Stimulated activated CD8-positive, alpha-beta memory T cell treated with anti-CD3 and anti-CD28 coated beads, Interleukin-15, amount 100 ng/mL, for 4 hours (primary cell): ENCODE measurements around the gene PIK3CB.
A peak's percentile ranks its signal among the peaks of the same experiment; 100 is the strongest.

ENCODE experiments used
- DNase-seq, 2 donors: peaks; one replicate each; pipeline ENCODE4 v3.0.0-alpha.2; 2020; ENCODE audit warnings: low read depth in 2 of 2

PIK3CB gene

DNA sequence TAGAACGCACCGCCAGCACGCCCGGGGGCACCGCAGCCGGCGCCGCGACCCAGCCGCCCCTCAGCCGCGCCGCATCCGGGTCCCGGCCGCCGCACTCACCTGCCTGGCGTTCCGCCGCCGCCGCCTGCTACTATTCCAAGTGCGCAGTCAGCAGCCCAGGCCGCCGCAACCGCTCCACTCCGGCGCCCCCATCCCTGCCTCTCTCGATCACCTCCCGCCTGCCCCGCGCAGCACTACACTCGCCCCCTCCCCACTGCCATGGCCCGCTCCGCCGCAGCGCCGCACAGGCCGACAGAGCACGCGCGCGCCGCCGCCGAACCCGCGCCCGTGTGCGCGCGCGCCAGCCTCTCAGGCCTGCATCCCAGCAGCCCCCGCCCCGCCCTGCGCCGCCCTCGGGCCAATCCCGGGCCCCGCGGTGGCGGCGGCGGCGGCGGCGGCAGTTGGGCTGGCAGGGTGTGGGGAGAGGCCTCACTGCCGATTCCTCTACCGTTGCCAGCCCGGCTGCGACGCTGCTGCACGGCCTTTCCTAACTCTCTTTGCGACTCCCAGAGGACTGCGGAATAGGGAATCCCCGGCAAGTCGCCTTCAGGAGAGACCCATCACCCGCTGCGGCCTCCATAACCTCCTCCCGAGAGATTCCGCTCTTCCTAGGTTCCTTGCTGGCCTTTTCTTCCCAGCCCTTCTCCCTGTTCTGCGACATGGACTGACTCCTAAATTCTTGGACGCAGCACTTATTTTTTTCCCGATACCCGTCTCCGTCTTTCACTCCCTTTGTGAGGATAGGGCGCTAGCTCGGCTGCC lies at the start of gene PIK3CB:
Gene PIK3CB (minus strand): TSS at position 333 of the 801 bp plus-strand sequence. CDS start 75,585 bp downstream, outside the sequence.
- DNase-seq, result peak; percentile 70

DNA sequence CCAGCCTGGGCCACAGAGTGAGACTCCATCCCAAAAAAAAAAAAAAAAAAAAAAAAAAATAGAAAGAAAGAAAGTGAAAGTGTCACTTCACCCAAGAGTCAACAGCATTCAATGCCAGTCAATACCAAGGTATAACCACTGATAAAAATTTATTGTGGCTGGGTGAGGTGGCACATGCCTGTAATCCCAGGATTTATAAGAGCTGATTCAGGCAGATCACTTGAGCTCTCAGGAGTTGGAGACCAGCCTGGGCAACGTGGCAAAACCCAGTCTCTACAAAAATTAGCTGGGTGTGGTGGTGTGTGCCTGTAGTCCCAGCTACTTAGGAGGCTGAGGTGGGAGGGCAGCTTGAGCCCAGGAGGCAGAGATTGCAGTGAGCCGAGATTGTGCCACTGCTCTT lies 46.5 kb upstream of the PIK3CB start:
- DNase-seq, result no peak

DNA sequence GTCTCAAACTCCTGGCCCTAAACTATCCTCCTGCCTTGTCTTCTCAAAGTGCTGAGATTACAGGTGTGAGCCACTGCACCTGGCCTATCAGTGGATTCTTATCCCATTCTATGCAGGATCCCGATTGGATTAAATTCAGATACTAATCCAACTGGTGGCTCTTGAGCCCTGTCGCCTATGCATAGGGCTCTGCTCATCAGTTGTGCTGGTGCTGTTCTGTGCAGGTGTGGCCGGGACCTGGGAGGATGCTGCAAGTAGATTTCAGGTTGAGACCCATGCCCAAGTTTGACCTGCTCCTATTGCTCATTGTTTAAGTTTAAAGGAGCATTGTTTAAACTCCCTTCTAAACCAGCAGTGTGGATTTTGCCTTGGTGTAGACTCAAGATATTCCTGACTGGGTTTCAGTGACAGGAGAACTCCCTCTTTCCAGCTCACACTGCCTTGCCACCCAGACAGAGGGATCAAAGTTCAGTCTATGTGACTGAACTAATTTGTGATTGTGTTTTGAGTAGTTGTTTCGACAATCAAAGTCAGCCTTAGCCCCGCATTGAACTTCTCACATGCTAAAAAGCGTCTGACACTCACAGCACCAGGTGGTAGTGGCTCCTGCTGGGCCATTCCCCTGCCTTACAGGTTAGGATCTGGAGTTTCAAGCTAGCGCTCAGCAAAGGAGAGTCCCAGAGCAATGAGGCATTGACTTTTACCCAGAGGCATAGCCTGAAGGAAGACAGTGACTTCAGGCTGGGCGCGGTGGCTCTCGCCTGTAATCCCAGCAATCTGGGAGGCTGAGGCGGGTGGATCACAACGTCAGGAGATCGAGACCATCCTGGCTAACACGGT lies 45.0 kb upstream of the PIK3CB start:
- DNase-seq, result no peak

DNA sequence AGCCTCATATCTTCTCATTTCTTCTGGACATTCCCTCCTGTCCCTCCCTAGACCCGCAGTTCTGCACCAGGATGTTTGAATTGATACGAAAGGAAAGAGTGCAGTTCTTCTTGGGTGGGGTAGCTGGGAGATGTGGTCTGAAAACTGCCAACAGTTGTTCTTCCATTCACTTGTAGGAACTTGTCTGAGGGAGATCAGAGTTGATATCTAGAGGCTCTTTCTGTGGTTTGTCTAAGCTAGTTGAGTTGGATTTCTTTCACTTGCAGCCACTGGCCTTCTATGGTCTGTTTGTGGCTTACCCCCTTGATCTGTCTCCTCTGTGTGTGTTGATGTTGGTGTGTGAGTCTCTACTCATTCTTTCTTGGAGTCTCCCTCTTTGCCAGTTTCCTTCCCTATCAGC lies 42.5 kb upstream of the PIK3CB start:
- DNase-seq, result no peak

DNA sequence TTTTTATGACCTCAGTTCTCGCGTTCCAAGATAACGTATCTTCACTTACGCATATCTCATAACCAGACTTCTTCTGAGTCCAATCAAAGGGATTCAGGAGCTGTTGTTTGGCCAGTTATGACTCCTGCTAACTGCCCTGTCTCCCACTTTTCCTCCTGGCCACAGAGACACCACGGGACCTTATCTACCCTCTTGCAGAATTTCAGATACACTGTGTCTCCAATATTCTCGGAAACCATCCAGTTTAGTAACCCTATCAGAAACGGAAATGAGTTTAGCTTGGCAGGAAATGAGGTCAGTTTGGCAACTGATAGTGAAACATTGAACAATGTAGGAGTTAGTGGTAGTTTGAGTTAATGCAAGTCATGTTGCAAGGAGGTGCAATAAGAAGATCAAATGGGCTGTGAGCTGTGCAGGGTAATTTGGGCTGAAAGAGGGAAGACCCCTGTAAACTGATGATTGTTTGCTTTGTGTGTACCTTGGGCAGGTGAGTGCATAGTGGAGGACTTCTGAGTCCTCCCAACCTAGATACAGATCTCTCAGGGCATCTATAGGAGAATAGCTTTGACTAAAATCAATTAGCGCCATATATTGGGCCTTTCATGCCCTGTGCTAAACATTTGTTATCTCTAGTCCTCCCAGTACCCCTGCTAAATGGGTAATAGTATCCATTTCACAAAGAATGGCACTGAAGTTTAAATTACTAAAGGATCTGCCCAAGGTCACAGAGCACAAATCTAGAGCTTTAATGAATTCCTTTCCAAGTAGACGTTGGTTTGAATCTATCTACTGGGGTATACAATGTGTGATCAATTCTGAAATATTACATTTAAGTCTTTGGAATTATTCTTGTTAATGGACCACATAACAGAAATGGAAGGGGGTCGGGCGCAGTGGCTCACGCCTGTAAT lies 41.3 kb upstream of the PIK3CB start:
- no peak for DNase-seq

DNA sequence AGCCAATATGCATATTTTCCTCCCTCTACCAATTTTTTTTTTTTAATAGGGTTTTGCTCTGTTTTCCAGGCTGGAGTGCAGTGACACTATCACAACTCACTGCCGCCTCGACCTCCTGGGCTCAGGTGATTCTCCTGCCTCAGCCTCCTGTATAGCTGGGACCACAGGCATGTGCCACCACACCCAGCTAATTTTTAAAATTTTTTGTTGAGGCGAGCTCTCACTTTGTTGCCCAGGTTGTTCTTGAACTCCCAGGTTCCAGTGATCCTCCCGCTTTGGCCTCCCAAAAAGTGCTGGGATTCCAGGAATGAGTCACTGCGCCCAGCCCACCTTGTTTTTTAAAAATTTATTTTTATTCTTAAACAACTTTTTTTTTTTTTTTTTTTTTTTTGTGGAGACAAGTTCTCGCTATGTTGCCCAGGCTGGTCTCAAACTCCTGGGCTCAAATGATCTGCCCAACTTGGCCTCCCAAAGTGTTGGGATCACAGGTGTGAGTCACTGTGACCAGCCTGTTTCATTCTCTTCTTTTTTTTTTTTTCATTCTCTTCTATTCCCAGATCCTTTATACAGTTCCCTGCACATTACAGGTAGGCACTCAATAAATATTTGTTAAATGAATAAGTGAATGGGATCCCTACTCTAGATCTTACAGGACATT lies 40.5 kb upstream of the PIK3CB start:
- no peak for DNase-seq

DNA sequence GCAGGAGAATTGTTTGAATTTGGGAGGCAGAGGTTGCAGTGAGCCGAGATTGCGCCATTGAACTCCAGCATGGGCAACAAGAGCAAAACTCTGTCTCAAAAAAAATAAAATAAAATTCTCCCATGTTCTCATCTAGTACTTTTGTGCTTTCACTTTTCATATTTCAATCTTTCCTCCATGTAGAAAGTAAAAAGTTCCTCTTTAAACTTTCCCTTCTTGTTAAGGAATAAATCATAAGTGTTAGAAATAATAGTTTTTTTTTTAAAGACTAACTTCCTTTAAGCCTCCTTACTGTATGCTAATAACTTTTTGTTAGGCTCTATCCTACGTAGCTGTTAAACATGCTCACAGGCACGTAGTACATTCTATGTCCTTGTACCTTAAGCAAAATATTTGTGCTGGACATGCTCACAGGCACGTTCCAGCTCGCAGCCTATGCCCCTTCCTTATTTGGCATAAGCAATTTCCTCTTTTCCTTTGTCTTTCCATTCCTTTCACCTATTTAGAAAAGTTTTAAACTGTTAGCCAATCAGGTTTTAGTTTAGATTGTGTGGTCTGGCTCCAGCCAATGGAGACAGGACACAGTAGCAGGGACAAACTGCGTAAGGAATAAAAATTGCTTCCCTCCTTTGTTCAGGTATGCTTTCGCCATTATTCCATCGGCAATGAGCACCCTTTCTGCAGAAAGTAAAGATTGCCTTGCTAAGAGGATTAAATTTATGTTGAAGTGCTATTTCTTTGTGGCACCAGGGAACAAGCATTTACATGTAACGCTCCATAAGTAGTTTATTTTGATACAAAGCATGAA lies 38.9 kb upstream of the PIK3CB start:
- no peak for DNase-seq

DNA sequence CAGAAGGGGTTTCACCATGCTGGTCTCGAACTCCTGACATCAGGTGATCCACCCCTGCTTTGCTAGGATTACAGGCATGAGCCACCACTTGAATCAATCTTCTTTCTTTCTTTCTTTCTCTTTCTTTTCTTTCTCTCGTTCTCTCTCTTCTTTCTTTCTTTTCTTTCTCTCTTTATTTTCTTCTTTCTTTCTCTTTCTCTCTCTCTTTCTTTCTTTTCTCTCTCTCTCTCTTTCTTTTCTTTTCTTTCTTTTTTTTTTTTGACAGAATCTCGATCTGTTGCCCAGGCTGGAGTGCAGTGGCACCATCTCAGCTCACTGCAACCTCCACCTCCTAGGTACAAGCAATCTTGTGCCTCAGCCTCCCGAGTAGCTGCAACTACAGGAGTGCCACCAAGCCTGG lies 37.9 kb upstream of the PIK3CB start:
- no peak for DNase-seq

DNA sequence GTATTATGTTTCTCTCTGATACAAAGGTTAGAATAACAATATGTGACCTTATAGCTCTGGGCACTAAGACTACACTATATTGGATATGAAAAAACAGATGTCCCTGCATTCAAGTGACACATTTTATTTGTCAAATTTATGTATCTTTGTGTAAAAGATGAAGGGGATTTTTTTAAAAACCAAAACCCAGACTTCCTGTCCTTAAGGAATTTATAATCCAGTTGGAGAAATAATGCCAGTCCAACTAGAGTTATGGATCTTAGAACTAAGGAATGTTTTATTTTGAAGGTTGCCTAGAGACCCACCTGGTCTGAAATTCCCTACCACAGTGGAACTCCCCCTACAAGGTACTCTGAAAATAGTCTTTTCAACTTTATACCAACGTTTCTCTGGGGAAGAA lies 33.3 kb upstream of the PIK3CB start:
- DNase-seq, result no peak

DNA sequence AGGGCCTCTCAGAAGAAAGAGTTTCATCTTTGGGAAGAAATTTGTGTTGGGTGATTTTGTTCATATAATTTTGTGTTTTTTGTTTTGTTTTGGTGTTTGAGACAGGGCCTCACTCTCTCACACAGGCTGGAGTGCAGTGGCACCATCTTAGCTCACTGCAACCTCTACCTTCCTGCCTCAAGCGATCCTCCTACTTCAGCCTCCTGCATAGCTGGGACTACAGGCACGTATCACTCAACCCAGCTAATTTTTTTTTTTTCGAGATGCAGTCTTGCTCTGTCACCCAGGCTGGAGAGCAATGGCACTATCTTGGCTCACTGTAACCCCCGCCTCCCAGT lies 29.0 kb upstream of the PIK3CB start:
- DNase-seq, result no peak

DNA sequence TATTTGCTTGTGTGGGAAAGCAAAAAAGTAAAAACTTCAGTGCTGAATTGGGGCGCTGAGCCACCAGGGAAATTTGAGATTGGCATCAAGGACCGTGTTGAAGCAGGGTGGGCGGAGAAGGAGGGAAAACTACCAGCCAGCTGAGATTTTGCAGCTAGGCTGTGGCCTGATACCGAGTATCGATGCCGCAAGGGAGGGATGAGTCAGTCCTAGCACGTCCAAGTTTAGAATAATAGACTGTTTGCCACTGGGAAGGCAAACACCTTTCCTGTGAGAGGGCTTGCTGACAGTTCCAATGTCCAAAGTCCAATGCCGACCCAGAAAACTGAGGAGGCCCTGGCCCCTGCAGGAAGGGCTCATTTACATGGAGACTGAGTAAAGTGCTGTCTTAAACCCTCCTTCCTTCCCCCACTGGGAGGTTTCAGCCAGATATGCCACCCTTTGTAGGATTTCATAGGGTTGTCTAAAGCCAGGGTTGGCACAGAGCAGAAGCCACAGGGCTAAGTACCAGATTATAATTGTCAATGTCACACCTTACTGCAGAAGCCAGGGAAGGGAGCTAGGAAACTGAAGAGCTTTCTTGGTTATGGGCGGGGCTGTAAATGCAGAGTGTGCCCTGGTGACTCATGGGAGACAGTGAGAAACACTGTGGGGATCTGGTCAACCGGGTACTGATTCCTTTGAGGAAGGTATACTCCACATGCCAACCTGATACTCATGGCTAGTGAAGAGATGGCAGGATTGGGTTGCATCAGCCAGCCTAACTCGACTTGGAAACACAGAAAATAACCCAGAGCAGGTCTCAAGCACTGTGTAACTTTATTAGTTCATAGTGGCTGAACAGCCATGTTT lies 28.4 kb upstream of the PIK3CB start:
- no peak for DNase-seq

DNA sequence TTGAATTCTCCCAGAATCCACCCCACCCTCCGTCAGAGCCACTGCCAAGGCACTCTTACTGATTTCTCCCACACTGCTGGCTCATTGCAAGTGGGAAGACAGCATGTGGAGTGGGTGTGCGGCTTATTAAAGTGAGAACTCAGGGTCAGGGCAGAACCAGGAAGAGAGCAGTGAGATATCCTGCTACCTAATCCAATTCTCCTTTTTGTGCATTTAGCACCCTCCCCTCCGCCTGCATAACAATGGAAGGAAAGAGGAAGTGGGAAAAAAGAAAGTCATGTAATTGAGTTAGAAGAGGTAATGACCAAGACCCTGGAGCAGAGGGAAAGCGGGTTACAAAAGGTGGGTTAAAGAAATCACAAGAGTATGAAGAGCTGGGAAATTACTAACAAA lies 27.8 kb upstream of the PIK3CB start:
- DNase-seq, result no peak

DNA sequence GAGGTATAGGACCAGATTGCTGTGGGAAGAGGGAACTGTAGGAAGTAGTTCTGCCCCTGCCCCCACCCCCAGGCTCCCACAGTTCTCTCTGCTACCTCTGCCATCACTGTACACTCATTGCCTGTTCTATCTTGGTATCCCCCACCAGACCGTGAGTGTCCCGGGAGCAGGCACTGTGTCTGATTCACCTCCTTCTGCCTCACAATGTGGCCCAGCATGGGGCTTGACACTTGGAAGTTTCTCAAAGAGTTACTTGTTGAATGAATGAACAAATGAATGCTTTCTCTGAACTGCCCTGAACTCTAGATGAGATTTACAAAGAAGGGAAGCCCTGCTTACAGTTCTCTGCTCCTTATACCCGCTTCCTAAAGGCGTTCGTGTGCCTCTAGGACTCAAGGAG lies 27.1 kb upstream of the PIK3CB start:
- no peak for DNase-seq

DNA sequence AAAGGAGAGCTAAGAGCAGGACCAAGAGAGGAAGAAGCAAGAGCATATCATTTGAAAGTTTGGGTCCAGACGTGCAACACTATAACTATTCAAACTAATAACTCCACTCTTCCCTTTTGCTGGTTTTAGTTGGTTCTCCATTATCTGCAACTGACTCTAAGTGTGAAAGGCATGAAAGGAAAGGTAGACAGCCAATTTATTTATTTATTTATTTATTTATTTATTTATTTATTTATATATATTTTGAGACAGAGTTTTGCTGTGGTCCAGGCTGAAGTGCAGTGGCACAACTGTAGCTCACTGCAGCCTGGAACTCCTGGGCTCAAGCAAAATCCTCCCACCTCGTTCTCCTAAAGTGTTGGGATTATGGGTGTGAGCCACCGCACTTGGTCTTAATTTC lies 22.1 kb upstream of the PIK3CB start:
- no peak for DNase-seq

DNA sequence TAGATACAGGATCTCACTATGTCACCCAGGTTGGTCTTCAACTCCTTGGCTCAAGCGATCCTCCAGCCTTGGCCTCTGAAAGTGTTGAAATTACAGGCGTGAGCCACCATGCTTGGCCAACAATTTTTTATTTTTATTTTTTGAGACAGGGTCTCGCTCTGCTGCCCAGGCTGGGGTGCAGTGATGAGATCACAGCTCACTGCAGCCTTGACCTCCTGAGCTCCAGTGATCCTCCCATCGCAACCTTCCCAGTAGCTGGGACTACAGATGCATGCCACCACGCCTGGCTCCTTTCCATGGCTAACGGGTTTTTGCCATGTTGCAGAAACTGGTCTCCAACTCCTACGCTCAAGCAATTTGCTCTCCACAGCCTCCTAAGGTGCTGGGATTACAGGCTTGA lies 20.2 kb upstream of the PIK3CB start:
- DNase-seq, result no peak

DNA sequence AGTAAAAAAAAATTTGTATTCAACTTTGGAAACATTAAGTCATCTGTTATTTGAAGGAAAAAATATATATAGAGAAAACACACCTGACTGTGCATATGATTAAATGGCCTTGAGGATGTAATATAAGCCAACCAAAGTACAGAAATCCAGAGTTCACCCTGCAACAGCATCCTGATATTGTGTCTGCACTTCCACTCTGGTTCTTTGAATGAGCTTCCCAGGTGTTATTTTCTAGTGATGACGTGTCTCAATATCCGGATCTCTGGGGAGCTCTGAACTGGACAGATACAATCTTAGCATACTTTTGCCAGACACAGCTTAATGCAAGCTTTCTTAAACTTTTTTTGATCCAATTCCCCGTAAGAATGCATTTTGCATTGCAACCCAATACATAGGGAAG lies 19.5 kb upstream of the PIK3CB start:
- DNase-seq, result no peak

DNA sequence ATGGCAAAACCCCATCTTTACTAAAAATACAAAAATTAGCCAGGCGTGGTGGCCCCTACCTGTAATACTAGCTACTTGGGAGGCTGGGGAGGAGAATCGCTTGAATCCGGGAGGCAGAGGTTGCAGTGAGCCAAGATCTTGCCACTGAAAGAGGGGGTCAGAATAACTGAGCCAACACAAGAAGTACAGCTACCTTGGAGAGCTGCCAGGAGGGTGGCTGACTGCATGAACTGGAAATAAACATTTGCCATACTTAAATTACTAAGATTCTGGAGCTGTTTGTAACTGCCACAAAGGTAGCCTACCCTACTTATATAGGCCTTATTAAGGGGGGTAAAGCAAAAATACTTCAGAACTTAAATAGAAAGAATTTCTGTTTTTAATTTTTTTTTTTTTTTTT lies 15.4 kb upstream of the PIK3CB start:
- DNase-seq, result no peak

DNA sequence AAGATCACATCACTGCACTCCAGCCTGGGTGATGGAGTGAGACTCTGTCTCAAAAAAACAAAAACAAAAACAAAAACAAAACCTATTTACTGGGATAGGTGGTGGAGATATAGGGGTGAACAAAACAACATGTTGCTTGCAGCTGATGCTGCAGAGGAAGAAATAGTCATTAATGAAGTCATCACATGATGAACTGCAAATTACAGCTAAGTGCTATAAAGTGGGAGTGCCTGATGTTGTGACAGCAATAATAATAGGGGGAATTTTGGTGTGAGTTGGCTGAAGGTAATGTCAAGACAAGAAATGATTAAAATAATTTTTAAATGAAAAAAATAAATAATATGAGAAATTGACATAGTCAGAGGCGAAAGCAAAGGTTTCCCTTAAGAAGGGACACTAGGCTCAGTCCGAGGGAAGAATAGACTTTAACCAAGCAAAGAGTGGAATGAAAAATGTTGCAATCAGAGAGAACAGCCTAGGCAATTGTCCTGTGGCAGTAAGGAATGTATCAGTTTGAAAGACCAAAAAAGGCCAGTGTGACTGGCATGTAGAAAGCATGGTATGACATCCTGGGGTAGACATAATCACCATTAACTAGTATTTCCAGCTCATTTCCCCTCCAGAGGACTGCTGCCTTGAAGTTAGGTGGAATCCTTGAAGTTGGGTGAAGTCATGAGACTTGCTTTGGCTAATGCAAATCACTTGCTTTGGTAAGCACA lies 14.7 kb upstream of the PIK3CB start:
- DNase-seq, result no peak

DNA sequence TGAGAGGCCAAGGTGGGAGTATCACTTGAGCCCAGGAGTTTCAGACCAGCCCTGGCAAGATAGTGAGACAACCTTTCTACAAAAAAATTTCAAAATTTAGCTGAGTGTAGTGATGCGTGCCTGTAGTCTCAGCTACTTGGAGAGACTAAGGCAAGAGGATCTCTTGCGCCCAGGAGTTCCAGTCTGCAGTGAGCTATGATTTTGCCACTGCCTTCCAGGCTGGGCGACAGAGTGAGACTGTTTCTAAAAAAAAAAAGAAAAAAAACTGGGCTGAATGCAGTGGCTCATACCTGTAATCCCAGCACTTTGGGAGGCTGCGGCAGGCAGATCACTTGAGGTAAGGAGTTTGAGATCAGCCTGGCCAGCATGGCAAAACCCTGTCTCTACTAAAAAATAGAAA lies 14.0 kb upstream of the PIK3CB start:
- DNase-seq, result no peak
